HG03378 (cell line): ENCODE results near the gene TRIM37.
"Not testable (repeated sequence)": the region's sequence is repeated elsewhere in the genome, so short reads cannot be mapped to it uniquely, and the experiment has no call there.

Source experiments
- ATAC-seq: cut with Tn5 transposase; IDR thresholded peaks from one replicate; pipeline ENCODE4 v1.9.1; 2021; ENCODE audit warnings: mild to moderate bottlenecking, moderate library complexity; ENCODE audit not compliant: unreplicated experiment

The TRIM37 gene

DNA sequence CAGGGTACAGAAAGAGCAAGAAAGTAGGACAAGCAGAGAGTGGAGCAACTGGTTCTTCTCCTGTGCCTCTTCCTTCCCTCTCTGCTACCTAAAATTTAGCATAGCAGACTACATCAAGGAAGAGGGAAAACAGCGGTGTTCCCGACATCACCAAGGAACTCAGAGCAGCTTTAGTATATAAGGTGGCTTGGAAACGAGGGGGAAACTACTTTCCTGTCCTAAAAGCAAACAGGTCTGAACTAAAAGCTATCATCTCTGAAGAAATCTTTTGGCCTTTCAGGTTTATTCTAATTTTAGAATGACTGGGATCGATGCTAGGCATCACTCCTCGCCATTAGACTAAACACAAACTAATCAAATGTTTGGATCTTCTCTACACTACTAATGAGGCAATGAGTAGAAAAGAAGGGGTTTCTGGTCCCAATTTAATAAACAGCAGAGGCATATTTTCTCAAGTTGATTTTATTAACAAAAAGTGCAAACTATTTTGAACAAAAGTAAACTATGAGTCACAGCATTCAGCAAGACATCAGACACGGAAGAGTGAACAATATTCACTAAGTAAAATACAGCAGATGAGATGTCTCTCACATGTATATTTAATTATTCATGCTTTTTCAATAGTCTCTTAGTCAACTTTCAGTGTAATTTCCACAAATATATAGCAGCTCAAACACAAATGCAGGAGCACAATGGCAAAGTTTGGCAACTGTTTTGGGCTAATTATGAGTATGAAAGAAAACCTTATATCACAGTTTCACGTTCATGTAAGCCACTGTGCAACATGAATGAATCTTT lies 108.7 kb downstream of the TRIM37 start:
- ATAC-seq = no peak

DNA sequence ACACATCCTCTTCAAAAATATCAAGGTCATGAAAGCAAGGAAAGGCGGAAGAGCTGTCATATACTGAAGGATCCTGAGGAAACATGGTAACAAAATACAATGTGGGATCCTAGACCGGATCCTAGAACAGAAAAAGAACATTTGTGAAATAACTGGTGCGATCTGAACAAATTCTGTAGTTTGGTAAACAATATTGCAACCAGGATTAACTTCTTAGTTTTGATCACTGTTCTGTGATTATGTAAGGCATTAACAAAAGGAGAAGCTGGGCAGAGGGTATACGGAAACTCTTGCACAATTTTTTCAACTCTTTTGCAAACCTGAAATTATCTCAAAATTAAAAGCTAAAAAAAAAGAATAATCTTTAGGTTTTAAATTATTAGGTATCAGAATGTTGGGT lies 109.7 kb downstream of the TRIM37 start:
- ATAC-seq = no peak

DNA sequence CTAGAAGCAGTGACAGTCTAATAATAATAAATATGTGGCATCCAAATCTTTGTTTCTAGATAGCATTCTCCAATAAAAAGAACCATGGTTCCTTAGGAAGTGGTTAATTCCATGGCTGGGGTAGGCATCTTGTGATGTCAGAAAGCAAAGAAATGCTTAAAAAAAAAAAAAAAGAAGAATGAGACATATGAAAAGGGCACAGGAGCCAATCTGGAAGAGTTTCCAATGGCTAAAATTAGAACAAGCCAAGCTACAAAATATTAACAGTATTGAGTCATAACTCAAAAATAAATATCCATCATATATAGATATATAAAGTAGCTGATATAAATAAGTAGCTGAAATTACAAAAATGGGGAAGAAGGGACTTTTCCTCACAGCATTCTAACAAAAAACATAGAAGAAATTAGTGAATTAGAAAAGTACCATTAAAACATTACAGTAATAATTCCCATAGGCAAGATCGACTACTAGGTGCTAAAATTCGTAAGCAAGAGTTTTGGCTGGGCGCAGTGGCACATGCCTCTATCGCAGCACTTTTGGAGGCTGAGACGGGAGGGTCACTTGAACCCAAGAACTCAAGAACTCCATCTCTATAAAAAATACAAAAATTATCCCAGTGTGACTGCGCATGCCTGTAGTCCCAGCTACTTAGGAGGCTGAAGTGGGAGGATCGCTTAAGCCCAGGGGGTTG lies 111.3 kb downstream of the TRIM37 start:
- no peak for ATAC-seq

DNA sequence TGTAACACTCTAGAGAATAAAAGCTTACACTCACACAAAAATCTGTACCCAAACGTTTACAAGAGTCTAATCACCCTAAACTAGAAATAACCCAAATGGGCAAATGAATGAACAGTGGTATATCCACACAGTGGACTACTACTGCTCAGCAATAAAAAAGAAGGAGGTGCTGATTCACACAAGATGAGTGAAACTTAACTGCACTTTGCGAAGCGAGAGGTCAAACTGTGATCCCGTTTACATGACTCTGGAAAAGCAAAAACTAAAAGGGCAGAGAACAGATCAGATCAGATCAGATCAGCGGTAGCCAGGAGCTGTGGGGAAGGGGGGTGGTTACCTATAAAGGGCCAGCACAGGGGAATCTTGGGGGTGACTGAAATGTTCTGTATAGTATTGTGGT lies 113.4 kb downstream of the TRIM37 start:
- ATAC-seq = no peak

DNA sequence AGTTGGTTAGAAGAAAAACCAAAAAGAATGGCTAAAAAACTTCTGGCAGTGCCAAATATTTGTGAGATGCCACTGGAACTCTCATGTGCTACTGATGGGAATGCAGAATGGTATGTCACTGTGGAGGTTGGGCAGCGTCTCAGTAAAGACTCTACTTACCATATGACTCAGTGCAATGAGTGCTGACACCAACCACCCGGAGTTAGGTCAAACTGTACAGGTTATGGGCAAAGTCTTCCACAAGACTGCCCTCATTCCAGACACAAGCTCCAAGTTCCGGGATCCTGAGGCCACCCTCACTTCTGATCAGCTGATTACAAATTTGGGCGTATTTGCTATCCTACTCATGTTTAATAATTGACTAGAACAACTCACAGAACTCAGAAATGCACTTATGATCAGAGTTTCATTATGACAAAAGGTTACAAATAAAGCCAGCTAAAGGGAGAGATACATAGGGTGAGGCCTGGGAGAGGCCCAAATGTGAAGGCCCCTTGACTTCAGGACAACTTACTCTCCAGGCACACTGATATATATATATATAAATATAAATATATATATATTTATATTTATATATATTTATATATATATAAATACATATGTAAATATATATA lies 114.9 kb downstream of the TRIM37 start:
- peak; percentile 75 for ATAC-seq

DNA sequence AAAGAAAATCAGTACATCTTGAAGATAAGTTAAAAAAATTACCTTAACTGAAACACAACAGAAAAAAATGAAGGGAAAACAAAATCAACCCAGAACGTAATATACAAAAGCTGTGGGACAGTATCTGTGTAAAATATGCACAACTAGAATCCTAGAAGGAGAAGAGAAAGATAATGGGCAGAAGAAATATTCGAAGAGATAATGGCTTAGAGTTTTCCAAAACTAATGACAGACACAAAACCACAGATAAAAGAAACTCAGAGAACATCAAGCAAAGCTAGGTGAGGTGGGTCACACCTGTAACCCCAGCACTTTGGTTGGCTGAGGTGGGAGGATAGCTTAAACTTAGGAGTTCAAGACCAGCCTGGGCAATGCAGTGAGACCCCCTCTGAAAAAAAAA lies 117.1 kb downstream of the TRIM37 start:
- no peak for ATAC-seq

DNA sequence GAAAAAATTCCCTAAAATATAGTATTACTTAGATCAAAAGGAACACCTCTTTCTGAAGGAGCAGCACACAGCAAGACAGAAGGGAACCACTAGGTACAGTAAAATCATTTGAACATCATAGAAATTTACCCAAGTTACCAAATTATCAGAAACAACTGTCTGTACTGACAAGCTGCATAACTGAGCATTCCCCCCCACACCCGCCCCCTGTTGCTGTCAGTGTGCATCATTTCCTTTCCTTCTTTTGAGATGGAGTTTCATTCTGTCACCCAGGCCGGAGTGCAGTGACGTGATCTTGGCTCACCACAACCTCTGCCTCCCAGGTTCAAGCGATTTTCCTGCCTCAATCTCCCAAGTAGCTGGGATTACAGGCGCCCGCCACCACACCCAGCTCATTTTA lies 120.7 kb downstream of the TRIM37 start:
- no peak for ATAC-seq

DNA sequence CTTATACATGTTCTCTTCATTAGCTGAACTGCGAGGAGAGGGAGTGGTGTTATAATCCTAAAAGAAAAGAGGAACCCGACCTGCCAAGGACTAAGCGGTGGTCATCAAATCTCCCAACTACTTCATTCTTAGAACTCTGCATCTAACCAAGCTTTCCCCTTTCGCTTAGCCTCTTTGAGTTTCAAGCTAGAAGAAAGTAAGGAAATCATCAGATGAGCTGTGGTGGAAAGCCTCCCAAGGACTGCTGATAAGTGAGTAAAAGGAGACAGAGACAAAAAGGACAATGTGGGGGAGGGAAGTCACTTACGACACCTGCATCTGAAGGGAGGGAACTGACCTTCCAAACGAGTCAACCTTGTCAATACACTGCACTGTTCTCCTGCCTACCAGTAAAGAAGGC lies 121.3 kb downstream of the TRIM37 start:
- ATAC-seq = no peak

DNA sequence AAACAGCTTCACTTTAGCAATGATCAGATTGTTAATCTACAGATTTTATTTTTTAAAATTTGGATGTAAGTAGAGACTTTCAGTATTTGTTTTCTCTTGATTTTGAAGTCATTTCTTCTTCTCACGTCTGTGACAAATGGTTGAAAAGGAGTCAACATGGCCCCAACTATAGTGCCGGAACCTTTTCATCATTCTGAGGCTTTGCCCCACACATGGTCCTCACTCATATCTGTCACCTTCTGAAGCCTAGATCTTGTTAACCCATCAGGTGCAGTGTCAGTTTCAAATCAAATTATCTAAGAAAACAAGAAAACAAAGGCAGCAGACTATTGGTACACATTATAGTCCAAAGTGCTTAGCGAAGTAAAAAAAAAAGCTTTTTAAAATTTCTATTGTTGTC lies 124.1 kb downstream of the TRIM37 start:
- ATAC-seq = no peak

DNA sequence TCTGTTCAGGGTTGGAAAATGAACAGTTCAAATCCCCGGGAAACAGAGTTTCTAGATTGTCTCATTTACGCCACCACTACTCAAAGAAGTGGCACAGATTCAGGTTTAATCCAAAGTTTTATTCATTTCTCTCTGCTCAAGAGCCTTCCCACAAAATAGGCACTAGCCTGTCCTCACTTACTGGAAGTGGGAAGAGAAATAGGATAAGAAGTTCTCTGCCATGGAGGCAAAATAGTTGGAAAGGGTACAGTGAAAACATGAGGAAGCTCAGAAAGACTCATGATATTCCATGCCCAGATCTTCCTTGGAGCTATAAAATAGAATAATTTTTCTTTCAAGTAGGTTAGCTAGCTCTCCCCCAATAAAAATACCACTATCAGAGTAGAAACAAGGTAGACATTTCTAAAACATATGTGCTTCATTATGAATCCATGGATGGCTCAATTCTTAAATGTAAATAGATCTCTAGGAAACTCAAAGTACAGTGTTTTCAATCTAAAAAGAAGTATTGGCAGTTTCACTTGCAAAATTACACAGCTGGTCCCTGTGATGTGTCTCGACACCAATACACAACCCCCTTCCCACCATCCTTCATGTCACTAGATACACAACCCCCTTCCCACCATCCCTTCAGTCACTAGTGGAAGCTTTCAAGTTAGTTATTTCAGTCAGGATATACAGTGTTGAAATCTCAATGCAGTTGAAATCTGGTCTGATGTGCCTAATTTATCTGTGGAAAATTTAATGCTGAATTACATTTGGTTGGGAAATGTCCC lies 125.8 kb downstream of the TRIM37 start:
- ATAC-seq = no peak

DNA sequence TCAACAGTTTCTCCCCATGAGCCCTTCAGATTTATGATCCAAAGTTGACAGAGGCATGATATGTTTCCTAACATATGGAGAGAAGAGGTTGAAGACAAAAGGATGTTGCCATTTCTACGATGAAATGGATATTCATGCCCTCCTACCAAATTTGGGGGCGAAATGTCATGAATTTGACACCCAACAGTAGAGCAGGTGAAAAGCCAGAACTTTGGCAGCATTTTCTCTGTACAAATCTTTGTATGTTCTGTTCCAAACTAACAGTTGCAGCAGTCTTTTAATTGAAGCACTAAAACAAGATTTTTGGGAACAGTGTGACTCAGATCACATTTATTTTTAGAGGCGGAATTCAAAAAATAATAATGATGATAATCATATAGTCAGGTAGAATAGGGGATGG lies 130.1 kb downstream of the TRIM37 start:
- ATAC-seq = no peak

DNA sequence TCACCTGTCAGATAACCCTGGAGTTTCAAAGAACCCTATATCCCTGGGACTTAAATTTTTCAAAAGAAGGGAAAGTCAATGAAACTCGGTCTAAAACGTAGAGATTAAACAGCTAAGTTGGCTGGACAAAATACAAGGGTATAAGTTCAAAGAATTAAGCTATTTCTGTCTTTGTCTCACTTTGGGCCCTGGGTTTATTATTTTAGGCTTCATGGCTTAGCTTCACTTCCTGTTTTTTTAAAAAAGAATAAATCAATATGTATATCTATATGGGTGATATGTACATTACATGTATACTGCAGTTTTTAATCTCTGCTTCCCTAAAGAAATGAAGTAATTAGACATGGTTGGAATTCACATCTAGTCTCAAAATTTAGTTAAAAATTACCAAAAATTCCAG lies 132.3 kb downstream of the TRIM37 start:
- ATAC-seq = no peak

DNA sequence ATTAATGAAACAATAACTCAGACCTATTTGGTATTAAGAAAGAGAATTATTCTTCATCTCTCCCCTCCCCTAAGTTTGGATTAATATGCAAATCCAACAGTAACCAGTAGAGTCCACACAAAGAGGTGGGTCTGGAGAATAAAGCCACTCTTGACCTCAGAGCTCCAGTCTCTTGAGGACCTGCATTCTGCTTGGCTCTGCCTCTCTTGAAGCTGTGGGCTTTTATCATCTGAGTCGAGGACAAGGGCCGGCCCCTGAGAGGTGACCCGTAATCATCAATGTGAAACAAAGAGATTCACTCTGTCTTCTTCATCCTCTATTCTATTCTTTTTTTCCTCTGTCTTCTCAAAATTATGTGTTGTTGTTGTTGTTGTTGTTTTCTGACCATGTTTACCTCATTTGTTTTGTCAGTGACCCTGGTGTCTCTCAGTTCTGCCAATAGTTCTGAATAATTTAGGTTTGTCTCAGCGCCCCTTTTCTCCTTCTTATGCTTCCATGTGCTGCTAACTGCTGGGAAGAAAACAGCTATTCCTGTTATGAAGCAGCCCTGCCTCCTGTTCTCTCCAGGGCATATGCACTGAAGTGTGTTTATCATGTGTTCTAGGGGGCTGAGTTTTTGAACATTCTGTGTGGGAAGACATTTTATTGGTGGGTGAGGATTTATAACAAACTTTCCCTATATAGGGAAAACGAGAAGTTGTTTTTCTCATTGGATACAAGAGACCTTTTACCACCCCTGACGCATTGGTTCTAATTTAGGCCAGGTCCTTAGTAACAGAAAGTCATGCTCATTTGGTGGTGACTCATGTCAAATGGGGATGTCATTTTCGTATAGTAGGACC lies 135.8 kb downstream of the TRIM37 start:
- no peak for ATAC-seq

DNA sequence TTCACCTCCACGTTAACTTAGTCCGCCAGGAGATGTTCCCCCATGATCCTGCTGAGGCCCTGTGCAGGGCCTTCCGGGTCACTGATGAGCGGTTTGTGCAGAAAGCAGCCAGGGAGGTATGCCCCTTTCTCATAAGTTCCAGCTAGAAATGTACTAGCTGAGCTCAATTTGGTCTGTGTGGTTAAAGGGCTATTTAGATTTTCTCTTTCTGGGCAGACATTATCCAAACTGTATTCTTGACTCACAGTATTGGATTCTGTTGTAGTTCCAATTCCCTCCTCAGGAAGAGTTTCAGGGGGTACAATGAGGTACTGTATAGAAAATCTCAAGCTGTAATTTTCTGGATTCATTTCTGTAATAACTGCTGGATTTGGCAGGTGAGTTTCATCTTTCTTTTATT lies 137.1 kb downstream of the TRIM37 start:
- no peak for ATAC-seq

DNA sequence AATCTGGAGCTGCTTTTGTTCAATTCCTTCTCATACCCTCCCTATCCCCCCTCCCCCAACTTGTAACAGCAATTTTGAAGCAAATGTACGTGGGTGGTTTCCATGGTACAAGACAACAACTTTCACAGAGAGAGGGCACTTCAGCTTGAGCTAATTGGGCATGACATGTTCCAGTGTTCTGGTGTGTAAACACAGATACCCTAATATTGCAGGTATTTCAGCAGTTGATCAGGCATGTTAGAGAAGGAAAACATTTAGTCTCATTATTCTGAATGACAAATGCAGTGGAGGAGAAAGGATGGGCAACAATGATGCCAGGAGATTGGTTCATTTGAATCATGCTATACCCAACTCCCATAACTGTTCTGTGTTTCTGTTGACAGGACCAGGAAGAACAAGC lies 137.5 kb downstream of the TRIM37 start:
- no peak for ATAC-seq

DNA sequence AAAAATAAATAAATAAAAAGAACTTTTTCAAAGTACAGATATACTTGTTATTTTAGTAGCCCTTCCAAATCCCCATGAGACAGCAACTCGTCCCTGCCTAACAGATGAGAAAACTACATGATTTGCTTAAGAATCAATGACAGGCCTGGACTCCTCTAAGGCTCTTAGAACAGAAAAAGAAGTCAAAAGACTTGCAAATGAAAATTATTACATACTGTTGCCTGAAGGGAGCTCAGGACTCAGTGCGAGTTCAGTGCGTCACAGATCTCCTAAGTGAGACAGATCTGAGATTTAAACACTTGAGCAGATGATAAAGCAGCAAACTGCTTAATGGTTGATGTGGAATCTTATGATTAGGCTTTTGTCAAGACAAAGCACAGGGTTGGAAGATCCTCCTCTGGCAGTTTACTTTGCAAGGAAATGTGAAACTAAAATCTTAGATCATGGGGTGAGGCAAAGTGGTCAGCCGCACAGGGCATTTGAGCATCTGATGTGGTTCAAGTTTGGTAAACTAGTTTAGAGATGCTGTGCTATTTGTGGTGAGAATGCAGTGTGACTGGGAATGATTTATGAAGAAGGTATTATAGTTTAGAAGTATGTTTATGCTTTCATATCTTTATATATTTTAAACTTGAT lies 138.1 kb downstream of the TRIM37 start:
- ATAC-seq = no peak

DNA sequence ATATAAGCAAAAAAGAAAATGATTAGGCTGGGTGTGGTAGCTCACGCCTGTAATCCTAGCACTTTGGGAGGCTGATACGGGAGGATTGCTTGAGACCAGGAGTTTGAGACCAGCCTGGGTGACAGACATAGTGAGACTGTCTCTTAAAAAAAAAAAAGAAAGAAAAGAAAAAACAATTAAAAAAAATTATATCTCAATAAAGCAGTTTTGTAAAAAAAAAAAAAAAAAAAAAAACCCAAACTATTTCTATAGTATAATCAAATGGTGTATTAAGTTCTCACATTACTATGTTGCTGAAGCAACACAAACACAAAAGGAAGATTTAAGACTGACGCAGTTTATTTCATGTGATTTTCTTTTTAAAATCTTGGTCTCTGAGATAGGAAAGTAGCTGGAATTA lies 140.5 kb downstream of the TRIM37 start:
- ATAC-seq = no peak

DNA sequence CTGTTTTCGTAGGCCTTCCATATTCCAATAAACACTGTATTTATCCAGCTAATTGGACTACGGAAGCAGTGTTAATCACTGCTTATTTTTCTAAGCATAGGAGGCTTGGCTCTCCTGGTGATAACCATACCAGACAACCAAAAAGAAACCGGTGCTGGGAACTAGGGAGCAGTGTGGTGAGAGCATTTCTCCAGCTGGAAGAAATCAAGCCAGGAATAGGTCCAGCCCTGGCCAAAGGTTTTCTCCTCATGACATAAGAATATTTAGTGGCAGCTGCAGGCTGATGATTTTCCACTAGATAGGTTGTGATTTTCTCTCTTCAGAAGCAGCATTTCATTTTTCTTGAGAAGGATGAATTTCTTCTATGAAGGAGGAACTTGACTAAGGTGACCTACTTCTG lies 141.5 kb downstream of the TRIM37 start:
- no peak for ATAC-seq

DNA sequence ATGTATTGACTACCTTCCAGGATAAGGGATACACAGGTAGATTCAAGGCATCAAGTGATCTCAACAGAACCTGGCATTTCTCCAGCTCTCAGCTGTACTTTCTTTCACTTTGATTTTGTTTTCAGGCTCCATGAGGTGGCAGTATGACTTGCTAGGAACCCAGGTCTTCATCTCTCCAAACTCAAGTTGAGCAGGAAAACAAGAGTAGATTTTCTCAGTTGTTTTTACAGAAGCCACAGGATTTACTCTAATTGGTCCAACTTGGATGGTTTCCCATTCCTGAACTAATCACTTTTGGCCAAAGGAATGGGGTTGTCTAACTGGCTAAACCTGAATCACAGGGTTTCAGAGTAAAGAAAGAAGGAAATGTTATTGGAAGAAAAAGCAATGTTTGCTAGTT lies 146.6 kb downstream of the TRIM37 start:
- no peak for ATAC-seq

DNA sequence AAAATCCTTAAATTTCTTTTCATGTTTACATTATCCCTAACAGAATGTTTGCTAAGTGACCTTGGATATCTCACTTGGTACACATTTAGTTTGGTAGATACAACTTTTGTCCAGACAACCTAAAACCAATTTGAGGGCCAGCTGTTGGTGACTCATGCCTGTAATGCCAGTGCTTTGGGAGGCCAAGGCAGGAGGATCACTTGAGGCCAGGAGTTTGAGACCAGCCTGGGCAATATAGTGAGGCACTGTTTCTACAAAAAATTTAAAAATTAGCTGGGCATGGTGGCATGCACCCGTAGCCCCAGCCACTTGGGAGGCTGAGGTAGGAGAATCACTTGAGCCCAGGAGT lies 149.0 kb downstream of the TRIM37 start:
- not testable (repeated sequence) for ATAC-seq
